NCI-H146 treated with DMSO at 0.1 percent for 48 hours (cell line): ENCODE results near the gene TSPY10.
"Not testable (repeated sequence)": the region's sequence is repeated elsewhere in the genome, so short reads cannot be mapped to it uniquely, and the experiment has no call there.

Experiments
- DNase-seq: peaks from one replicate; lab custom pipeline; 2025; ENCODE audit not compliant: unreplicated experiment; lab: John Stamatoyannopoulos, UW

TSPY10 gene

DNA sequence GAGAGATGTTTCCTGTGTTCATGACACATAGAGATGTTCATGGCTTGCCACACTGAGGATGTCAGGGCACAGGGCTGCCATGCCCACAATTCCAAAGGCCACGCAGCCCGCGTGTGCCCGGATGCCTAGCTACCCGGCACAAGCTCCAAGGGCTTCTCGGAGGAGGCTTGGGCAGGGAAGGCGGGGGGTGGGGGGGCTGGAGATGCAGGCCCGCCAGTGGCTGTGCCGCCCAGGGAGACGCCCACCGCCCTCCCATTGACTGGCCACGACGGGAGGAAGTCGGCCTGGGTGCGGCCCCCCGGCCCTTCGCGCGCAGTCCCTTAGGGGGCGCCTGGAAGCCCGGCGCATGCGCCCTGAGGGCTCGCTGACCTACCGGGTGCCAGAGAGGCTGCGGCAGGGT, at the start of gene TSPY10:
Gene TSPY10, plus strand, starts transcription at position 301 of the 400 bp plus-strand sequence. Its CDS starts 46 bp downstream, at position 347.
- not testable (repeated sequence) for DNase-seq

GRCh38 chrY:9486967-9487366, 40.7 kb upstream of the TSPY10 start, which contains the start of gene TSPY9:
Gene TSPY9, plus strand, starts transcription at chrY:9487267. Its CDS starts 46 bp downstream, at chrY:9487313.
- DNase-seq, result not testable (repeated sequence)

DNA sequence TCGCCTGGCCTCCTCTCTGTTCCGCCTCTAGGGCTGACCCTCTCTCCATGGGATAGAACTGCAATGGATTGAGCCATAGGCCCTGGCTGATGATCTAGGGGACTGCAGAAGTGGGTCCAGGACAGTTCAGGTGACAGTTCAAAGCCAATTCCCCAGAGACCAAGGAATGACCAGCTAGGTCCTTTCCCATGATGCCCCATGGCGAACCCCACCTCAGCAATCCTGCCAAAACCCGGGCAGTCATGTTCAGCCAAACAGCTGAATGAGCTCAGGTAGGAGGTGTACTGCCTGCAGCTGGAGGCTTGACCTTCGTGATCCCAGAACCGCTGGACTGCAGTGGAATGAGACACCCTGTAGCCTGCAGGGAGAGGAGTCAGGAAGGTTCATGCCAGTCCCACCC, 23.3 kb upstream of the TSPY10 start:
- not testable (repeated sequence) for DNase-seq

- DNase-seq, result not testable (repeated sequence)
These were observed 11.4 kb upstream of the TSPY10 start for GRCh38 chrY:9516287-9516686.
